Colon (tissue), 2 donors: ENCODE measurements around the gene EYA2.

ENCODE experiments used
- FAIRE-seq: peaks from 2 replicates; lab custom pipeline; 2012; peaks lifted over from hg19 to GRCh38; lab: Jason Lieb, UNC
- donor health status: control.
- donor health status: control.

EYA2 gene

GRCh38 chr20:47066484-47067270 is 172.0 kb downstream of the EYA2 start:
- FAIRE-seq = no peak

GRCh38 chr20:47067776-47068175 is 173.1 kb downstream of the EYA2 start:
- no peak for FAIRE-seq

GRCh38 chr20:47070176-47070575 is 175.5 kb downstream of the EYA2 start:
- no peak for FAIRE-seq

- no peak for FAIRE-seq
Measured at GRCh38 chr20:47071646-47072185, 177.1 kb downstream of the EYA2 start.

GRCh38 chr20:47073766-47074475 is 179.3 kb downstream of the EYA2 start:
- no peak for FAIRE-seq

GRCh38 chr20:47075263-47075662 is 180.6 kb downstream of the EYA2 start:
- FAIRE-seq = no peak

GRCh38 chr20:47079047-47079446 is 184.4 kb downstream of the EYA2 start:
- FAIRE-seq = no peak

GRCh38 chr20:47080365-47080764 is 185.7 kb downstream of the EYA2 start:
- FAIRE-seq = no peak

- FAIRE-seq = no peak
Measured at GRCh38 chr20:47086316-47086715, 191.7 kb downstream of the EYA2 start.

GRCh38 chr20:47088335-47088734 is 193.7 kb downstream of the EYA2 start:
- FAIRE-seq = no peak

- FAIRE-seq = no peak
Measured at GRCh38 chr20:47089151-47089550, 194.5 kb downstream of the EYA2 start.

GRCh38 chr20:47090835-47091234 is 196.2 kb downstream of the EYA2 start:
- FAIRE-seq = no peak

- no peak for FAIRE-seq
Measured at GRCh38 chr20:47093320-47093966, 198.8 kb downstream of the EYA2 start.

GRCh38 chr20:47095690-47096089 is 201.0 kb downstream of the EYA2 start:
- FAIRE-seq = no peak

- FAIRE-seq = no peak
Measured at GRCh38 chr20:47097691-47098622, 203.3 kb downstream of the EYA2 start.

GRCh38 chr20:47099093-47099492 is 204.4 kb downstream of the EYA2 start:
- FAIRE-seq = no peak

- no peak for FAIRE-seq
Measured at GRCh38 chr20:47099825-47100441, 205.3 kb downstream of the EYA2 start.

- FAIRE-seq = no peak
Measured at GRCh38 chr20:47102629-47103028, 208.0 kb downstream of the EYA2 start.

GRCh38 chr20:47106786-47107185 is 212.1 kb downstream of the EYA2 start:
- FAIRE-seq = no peak

GRCh38 chr20:47108994-47109393 is 214.4 kb downstream of the EYA2 start:
- FAIRE-seq = no peak

- no peak for FAIRE-seq
Measured at GRCh38 chr20:47110819-47111218, 216.2 kb downstream of the EYA2 start.
